OCI-LY7 (cell line): ENCODE measurements around the gene MTCL1. TPM values are rescaled to one million over a fixed set of nuclear protein-coding genes. Genes with fewer than 3 reads are reported as not detected.

Experiments used
- BruUV-seq: library from RNA; stranded (reverse); fragments of 400-500 nt; replicated peaks from 2 replicates; lab custom pipeline; 2021; lab: Mats Ljungman, UMichigan
- CTCF ChIA-PET: fragments of 300-600 bp; sonication (Branson Sonifier 250); formaldehyde crosslinking; loops from one replicate; lab custom pipeline; 2022; ENCODE audit warnings: antibody characterized with exemption; ENCODE audit not compliant: unreplicated experiment; lab: Charles Lee
- POLR2A ChIA-PET: fragments of 300-600 bp; sonication (Branson Sonifier 250); formaldehyde crosslinking; loops from one replicate; lab custom pipeline; 2022; ENCODE audit warnings: antibody characterized with exemption; lab: Charles Lee
- DNase-seq: peaks from one replicate; pipeline ENCODE4 v3.0.0-alpha.2; 2015; ENCODE audit warnings: low spot score
- H2AFZ ChIP-seq: fragments of 200-600 bp; sonication (generic), shearing (Covaris generic); 2 replicates; pipeline ENCODE4 v1.6.1; 2014; ENCODE audit warnings: mild to moderate bottlenecking, antibody characterized with exemption, low read length, moderate library complexity
- H3K27ac ChIP-seq: fragments of 200-600 bp; sonication (generic); 2 replicates; pipeline ENCODE4 v1.5.1; 2014; ENCODE audit warnings: mixed run types, low read depth, mild to moderate bottlenecking, moderate library complexity, low read length, inconsistent platforms; ENCODE audit not compliant: poor library complexity, severe bottlenecking
- H3K36me3 ChIP-seq: fragments of 200-600 bp; sonication (generic); 2 replicates; pipeline ENCODE4 v1.6.1; 2014; ENCODE audit warnings: mild to moderate bottlenecking, antibody characterized with exemption, low read length, moderate library complexity, mixed read lengths; ENCODE audit not compliant: insufficient read depth
- H3K4me1 ChIP-seq: fragments of 200-600 bp; sonication (generic); 2 replicates; pipeline ENCODE4 v1.5.1; 2014; ENCODE audit warnings: mild to moderate bottlenecking, low read length; ENCODE audit not compliant: insufficient read depth, poor library complexity, severe bottlenecking
- H3K4me2 ChIP-seq: fragments of 200-600 bp; sonication (generic); 2 replicates; pipeline ENCODE4 v1.6.1; 2014; ENCODE audit warnings: mild to moderate bottlenecking, low read length
- H3K4me3 ChIP-seq: fragments of 200-600 bp; sonication (generic); 2 replicates; pipeline ENCODE4 v1.5.1; 2014; ENCODE audit warnings: mild to moderate bottlenecking, low read depth, low read length; ENCODE audit not compliant: poor library complexity, severe bottlenecking
- H3K79me2 ChIP-seq: fragments of 200-600 bp; sonication (generic); 2 replicates; pipeline ENCODE4 v1.6.1; 2016; ENCODE audit warnings: low read depth, mild to moderate bottlenecking, low read length, moderate library complexity, mixed read lengths; ENCODE audit not compliant: insufficient read depth
- H3K9me2 ChIP-seq: fragments of 200-600 bp; sonication (generic); 2 replicates; pipeline ENCODE4 v1.6.1; 2016; ENCODE audit warnings: mild to moderate bottlenecking, low read length, mixed read lengths; ENCODE audit not compliant: insufficient read depth
- H3K9me3 ChIP-seq: fragments of 200-600 bp; sonication (generic); 2 replicates; pipeline ENCODE4 v1.6.1; 2014; ENCODE audit warnings: mild to moderate bottlenecking, mixed run types, low read length, mixed read lengths
- H4K20me1 ChIP-seq: fragments of 200-600 bp; sonication (generic); 2 replicates; pipeline ENCODE4 v1.6.1; 2014; ENCODE audit warnings: mild to moderate bottlenecking, antibody characterized with exemption, low read length, moderate library complexity, mixed read lengths; ENCODE audit not compliant: insufficient read depth
- EZH2phosphoT487 ChIP-seq: fragments of 200-600 bp; sonication (generic); IDR thresholded peaks from 2 replicates; pipeline ENCODE4 v1.6.1; 2018; ENCODE audit warnings: low read depth, borderline replicate concordance, mild to moderate bottlenecking, mixed run types, antibody characterized with exemption, low read length, moderate library complexity, mixed read lengths
- intact Hi-C: fragments of 100-400 bp; cut with micrococcal nuclease; formaldehyde crosslinking; loops from one replicate; pipeline ENCODE4 v1.10.0; 2022; ENCODE audit not compliant: unreplicated experiment
- total RNA-seq, 2 experiments: library from RNA; depleted of rRNA in 1 of 2; stranded (reverse); fragments of >200 nt in 1 of 2; shearing (Covaris generic) in 1 of 2; gene quantifications; 2 replicates each; pipeline ENCODE4 v1.2.3, GENCODE V29; 2014 to 2022
- TF ChIP-seq, protein P1 (sequence below): fragments of 200-600 bp; sonication (generic); conservative IDR thresholded peaks from 2 replicates; pipeline ENCODE4 v1.5.1; 2014; ENCODE audit warnings: mild to moderate bottlenecking, antibody characterized with exemption, low read length, moderate library complexity, mixed read lengths

MTCL1 gene
- total RNA-seq, 2 experiments from 2014 or later: 96.8 to 159 TPM

- Histone ChIP-seq H2AFZ (no peak overlapping the region; the same call in 1 of the 2 replicates), H3K27ac (peak overlapping the region; percentile 99), H3K36me3 (peaks cover 75% of the 10 kb centered on the region), H3K79me2 (peaks cover 54% of the 10 kb centered on the region), H4K20me1 (no peaks in the 10 kb centered on the region), H3K4me3 (peak overlapping the region; percentile 60), H3K4me2 (peak overlapping the region; percentile 63), H3K4me1 (peaks cover 85% of the 10 kb centered on the region), H3K9me2 (no peaks in the 10 kb centered on the region), H3K9me3 (peaks cover 27% of the 10 kb centered on the region)
- DNase-seq: peak; percentile 83
- no TSS peak for BruUV-seq
- CTCF ChIA-PET: no interaction called here
- TF ChIP-seq, protein P1, sequence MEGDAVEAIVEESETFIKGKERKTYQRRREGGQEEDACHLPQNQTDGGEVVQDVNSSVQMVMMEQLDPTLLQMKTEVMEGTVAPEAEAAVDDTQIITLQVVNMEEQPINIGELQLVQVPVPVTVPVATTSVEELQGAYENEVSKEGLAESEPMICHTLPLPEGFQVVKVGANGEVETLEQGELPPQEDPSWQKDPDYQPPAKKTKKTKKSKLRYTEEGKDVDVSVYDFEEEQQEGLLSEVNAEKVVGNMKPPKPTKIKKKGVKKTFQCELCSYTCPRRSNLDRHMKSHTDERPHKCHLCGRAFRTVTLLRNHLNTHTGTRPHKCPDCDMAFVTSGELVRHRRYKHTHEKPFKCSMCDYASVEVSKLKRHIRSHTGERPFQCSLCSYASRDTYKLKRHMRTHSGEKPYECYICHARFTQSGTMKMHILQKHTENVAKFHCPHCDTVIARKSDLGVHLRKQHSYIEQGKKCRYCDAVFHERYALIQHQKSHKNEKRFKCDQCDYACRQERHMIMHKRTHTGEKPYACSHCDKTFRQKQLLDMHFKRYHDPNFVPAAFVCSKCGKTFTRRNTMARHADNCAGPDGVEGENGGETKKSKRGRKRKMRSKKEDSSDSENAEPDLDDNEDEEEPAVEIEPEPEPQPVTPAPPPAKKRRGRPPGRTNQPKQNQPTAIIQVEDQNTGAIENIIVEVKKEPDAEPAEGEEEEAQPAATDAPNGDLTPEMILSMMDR: no peak
- TF ChIP-seq EZH2phosphoT487: no peak
- intact Hi-C loops: loop anchor here (1.0 to 10.0 kb wide), 4 partner anchors 19 to 319 kb away; no protein-coding TSS in a partner anchor
- POLR2A ChIA-PET: interaction anchor here (0.7 to 5.5 kb wide), 4 partner anchors 12 to 37 kb away, joined by 3 to 53 read pairs (median 11); no protein-coding TSS in a partner anchor
Observed at GRCh38 chr18:8745355-8746014, 40.1 kb downstream of the MTCL1 start.

DNA sequence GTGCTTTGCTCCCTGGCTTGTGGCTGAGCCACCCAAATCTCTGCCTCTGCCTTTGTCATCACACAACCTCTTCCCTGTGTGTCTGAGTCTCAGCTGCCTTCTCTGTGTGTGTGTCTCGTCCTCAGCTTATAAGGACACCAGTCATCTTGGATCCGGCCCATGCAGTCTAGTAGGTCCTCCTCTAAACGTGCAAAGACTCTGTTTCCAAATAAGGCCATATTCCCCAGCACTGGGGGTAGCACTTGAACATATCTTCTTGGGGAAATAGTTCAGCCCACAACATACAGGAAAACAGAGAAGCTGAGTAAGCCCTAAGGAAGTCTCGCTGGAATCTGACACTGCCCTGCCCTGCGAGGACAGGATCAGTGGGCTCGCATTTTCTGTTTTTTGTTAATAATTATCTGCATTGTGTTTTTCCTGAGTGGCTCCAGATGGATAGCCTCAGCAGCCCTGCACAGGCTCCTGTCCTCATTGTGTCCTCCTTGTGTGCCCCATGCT, 42.1 kb downstream of the MTCL1 start:
- Histone ChIP-seq H3K4me3 (no peak overlapping the region), H3K9me2 (no peaks in the 10 kb centered on the region), H2AFZ (no peak overlapping the region), H3K4me2 (peak overlapping the region; percentile 63), H3K9me3 (peaks cover 7% of the 10 kb centered on the region; the same call in 1 of the 2 replicates), H3K36me3 (peaks cover 75% of the 10 kb centered on the region), H3K27ac (peak overlapping the region; percentile 99), H4K20me1 (no peaks in the 10 kb centered on the region), H3K79me2 (peaks cover 59% of the 10 kb centered on the region), H3K4me1 (peaks cover 94% of the 10 kb centered on the region)
- intact Hi-C loops: loop anchor here (10.0 kb wide), 1 partner anchor 317 kb away; no protein-coding TSS in a partner anchor
- no peak for DNase-seq
- TF ChIP-seq, protein P1: no peak
- no peak for TF ChIP-seq EZH2phosphoT487
- no TSS peak for BruUV-seq
- ChIA-PET CTCF (interaction anchor here (1.1 kb wide), 1 partner anchor 40 kb away, joined by 4 read pairs; no protein-coding TSS in a partner anchor), POLR2A (interaction anchor here (0.6 to 2.0 kb wide), 3 partner anchors 18 to 231 kb away, joined by 3 to 8 read pairs (median 3); no protein-coding TSS in a partner anchor)
